Smooth muscle cell (in vitro differentiated cells): ENCODE data around the gene PCDH9. TPM values are rescaled to one million over a fixed set of nuclear protein-coding genes. Genes with fewer than 3 reads are reported as not detected.

ENCODE experiments used
- DNase-seq: peaks from one replicate; lab custom pipeline; 2025; ENCODE audit not compliant: unreplicated experiment; lab: John Stamatoyannopoulos, UW
- H2AFZ ChIP-seq: fragments of 200-600 bp; sonication (generic); 2 replicates; pipeline ENCODE4 v1.6.0; 2016; ENCODE audit warnings: antibody characterized with exemption, low read depth, mild to moderate bottlenecking
- H3F3A ChIP-seq: fragments of 200-600 bp; sonication (generic); 2 replicates; pipeline ENCODE4 v1.6.0; 2017; ENCODE audit warnings: antibody characterized with exemption, low read depth
- H3K27ac ChIP-seq: fragments of 200-600 bp; sonication (generic); 2 replicates; pipeline ENCODE4 v1.5.1; 2016; ENCODE audit warnings: low read depth, mild to moderate bottlenecking
- H3K27me3 ChIP-seq: fragments of 200-600 bp; sonication (generic); 2 replicates; pipeline ENCODE4 v1.6.1; 2016; ENCODE audit warnings: low read depth, mild to moderate bottlenecking
- H3K36me3 ChIP-seq: fragments of 200-600 bp; sonication (generic); 2 replicates; pipeline ENCODE4 v1.5.1; 2016; ENCODE audit warnings: low read depth
- H3K4me1 ChIP-seq: fragments of 200-600 bp; sonication (generic); 2 replicates; pipeline ENCODE4 v1.5.1; 2016; ENCODE audit warnings: low read depth
- H3K4me2 ChIP-seq: fragments of 200-600 bp; sonication (generic); 2 replicates; pipeline ENCODE4 v1.6.0; 2016; ENCODE audit warnings: mild to moderate bottlenecking
- H3K4me3 ChIP-seq: fragments of 200-600 bp; sonication (generic); 2 replicates; pipeline ENCODE4 v1.5.1; 2016; ENCODE audit warnings: mild to moderate bottlenecking
- H3K79me2 ChIP-seq: fragments of 200-600 bp; sonication (generic); 2 replicates; pipeline ENCODE4 v1.6.0; 2016; ENCODE audit warnings: low read depth, mild to moderate bottlenecking
- H3K9ac ChIP-seq: fragments of 200-600 bp; sonication (generic); 2 replicates; pipeline ENCODE4 v1.6.0; 2016; ENCODE audit warnings: low read depth
- H3K9me3 ChIP-seq: fragments of 200-600 bp; sonication (generic); replicated peaks from 2 replicates; pipeline ENCODE4 v1.5.1; 2016; ENCODE audit warnings: low read depth
- H4K20me1 ChIP-seq: fragments of 200-600 bp; sonication (generic); 2 replicates; pipeline ENCODE4 v1.6.0; 2016; ENCODE audit warnings: low read depth
- CTCF ChIP-seq: fragments of 200-600 bp; sonication (generic); IDR thresholded peaks from 2 replicates; pipeline ENCODE4 v1.5.1; 2017; ENCODE audit warnings: borderline replicate concordance, mild to moderate bottlenecking, antibody characterized with exemption; ENCODE audit not compliant: insufficient read depth, poor library complexity, severe bottlenecking
- WGBS: methylation state at CpG from one replicate; pipeline ENCODE4 v1.1.7; 2016; ENCODE audit warnings: low lambda C conversion rate; 5-methylcytosine and 5-hydroxymethylcytosine counted together
- polyA plus RNA-seq: library from polyadenylated mRNA; unstranded; fragments of >200 nt; fragmentation: Nextera tagmentation; extraction: Ambion mirVana; gene quantifications from 2 replicates; pipeline ENCODE4 v1.2.1, GENCODE V29; 2016
- total RNA-seq: library from RNA; depleted of rRNA; stranded (reverse); fragments of >200 nt; gene quantifications from 2 replicates; pipeline ENCODE4 v1.2.3, GENCODE V29; 2014

The PCDH9 gene
- total and polyA plus RNA-seq, 2 experiments from 2014 or later, result 0.65 to 1.9 TPM

GRCh38 chr13:67175836-67176459 lies 54.2 kb downstream of the PCDH9 start:
- H2AFZ ChIP-seq, result no peak overlapping the region
- H3K9ac ChIP-seq, result no peak overlapping the region
- no peak overlapping the region for H3K4me2 ChIP-seq
- H3K79me2 ChIP-seq, result no peaks in the 10 kb centered on the region
- no peaks in the 10 kb centered on the region for H3K9me3 ChIP-seq
- no peaks in the 10 kb centered on the region for H3K36me3 ChIP-seq
- no peaks in the 10 kb centered on the region for H3K4me1 ChIP-seq
- no peak for DNase-seq
- no peaks in the 10 kb centered on the region for H3K27me3 ChIP-seq
- no peaks in the 10 kb centered on the region for H4K20me1 ChIP-seq
- H3K27ac ChIP-seq, result no peak overlapping the region
- 81% methylated on average over 2 of the region's 2 CpGs for WGBS
- no peaks in the 10 kb centered on the region for H3F3A ChIP-seq
- TF ChIP-seq CTCF, result no peak
- H3K4me3 ChIP-seq, result no peak overlapping the region

- Histone ChIP-seq H3K9ac (no peak overlapping the region), H3K4me2 (no peak overlapping the region)
- 50% methylated on average over 2 of the region's 2 CpGs for WGBS
Observed at GRCh38 chr13:67168384-67168783, 61.8 kb downstream of the PCDH9 start.

DNA sequence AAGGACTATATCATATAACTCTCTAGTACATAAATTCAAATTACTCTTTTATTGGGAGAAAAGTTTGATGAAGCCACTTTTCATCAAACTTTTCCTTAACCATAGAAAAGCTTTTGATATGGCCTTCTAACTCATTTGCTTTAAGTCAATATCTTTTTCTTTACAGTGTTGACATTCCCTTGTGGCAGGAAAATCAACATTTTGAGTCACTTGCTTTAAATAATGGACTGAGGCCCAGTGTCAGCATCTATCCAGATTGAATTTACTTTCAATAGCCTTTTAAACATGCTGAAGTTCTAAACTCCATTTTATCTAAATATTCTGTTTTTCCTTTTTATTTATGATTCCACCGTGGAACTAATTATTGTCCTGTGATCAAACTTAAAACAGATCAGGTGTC lies 62.7 kb downstream of the PCDH9 start:
- no peak overlapping the region for H2AFZ ChIP-seq
- H3K36me3 ChIP-seq, result no peaks in the 10 kb centered on the region
- no peak overlapping the region for H3K27ac ChIP-seq
- no peaks in the 10 kb centered on the region for H3F3A ChIP-seq
- no peaks in the 10 kb centered on the region for H3K4me1 ChIP-seq
- no peaks in the 10 kb centered on the region for H4K20me1 ChIP-seq
- H3K4me3 ChIP-seq, result no peak overlapping the region
- H3K9me3 ChIP-seq, result no peaks in the 10 kb centered on the region
- no peaks in the 10 kb centered on the region for H3K79me2 ChIP-seq
- no peak for DNase-seq
- no peak overlapping the region for H3K4me2 ChIP-seq
- no peak for TF ChIP-seq CTCF
- H3K27me3 ChIP-seq, result no peaks in the 10 kb centered on the region
- no peak overlapping the region for H3K9ac ChIP-seq
- WGBS, result 92% methylated on average over 1 of the region's 1 CpG

More at GRCh38 chr13:67168384-67168783, 61.8 kb downstream of the PCDH9 start:
- Histone ChIP-seq H3K79me2 (no peaks in the 10 kb centered on the region), H2AFZ (no peak overlapping the region), H3K36me3 (no peaks in the 10 kb centered on the region), H3K4me1 (no peaks in the 10 kb centered on the region), H3K9me3 (no peaks in the 10 kb centered on the region), H4K20me1 (no peaks in the 10 kb centered on the region), H3K27me3 (no peaks in the 10 kb centered on the region), H3K27ac (no peak overlapping the region), H3K4me3 (no peak overlapping the region), H3F3A (no peaks in the 10 kb centered on the region)
- no peak for TF ChIP-seq CTCF
- no peak for DNase-seq

- no peak for TF ChIP-seq CTCF
- Histone ChIP-seq H3K9ac (no peak overlapping the region), H3K4me3 (no peak overlapping the region), H3K79me2 (no peaks in the 10 kb centered on the region), H2AFZ (no peak overlapping the region), H3K4me1 (no peaks in the 10 kb centered on the region), H3K27me3 (no peaks in the 10 kb centered on the region), H3F3A (no peaks in the 10 kb centered on the region), H4K20me1 (no peaks in the 10 kb centered on the region), H3K36me3 (no peaks in the 10 kb centered on the region), H3K27ac (no peak overlapping the region), H3K4me2 (no peak overlapping the region), H3K9me3 (no peaks in the 10 kb centered on the region)
- no peak for DNase-seq
- WGBS, result 81% methylated on average over 3 of the region's 3 CpGs
Observed at GRCh38 chr13:67161176-67161575, 69.0 kb downstream of the PCDH9 start.
